Adrenal gland (tissue), 5 donors: ENCODE results near the gene PHOSPHO1.

Experiments used
- POLR2A ChIP-seq, 2 donors: fragments of 450-650 bp; IDR thresholded peaks; one replicate each; pipeline ENCODE4 v1.6.1; 2017; ENCODE audit warnings: antibody characterized with exemption in 2 of 2, mild to moderate bottlenecking in 2 of 2, moderate library complexity in 1 of 2
- TF ChIP-seq, protein P1 (sequence below), 6 experiments: fragments of 450-650 bp in 4 of 6; fragments of 200-600 bp in 2 of 6; sonication (generic) in 1 of 6; IDR thresholded peaks; 1 replicate in 5 of 6; 2 replicates in 1 of 6; pipeline versions ENCODE4 v1.5.1 to v1.8.0; 2016 to 2021; ENCODE audit warnings: antibody characterized with exemption in 6 of 6, mild to moderate bottlenecking in 2 of 6, moderate library complexity in 1 of 6
- donor health status: DM: no; HTN: no; CAD: no.

DNA sequence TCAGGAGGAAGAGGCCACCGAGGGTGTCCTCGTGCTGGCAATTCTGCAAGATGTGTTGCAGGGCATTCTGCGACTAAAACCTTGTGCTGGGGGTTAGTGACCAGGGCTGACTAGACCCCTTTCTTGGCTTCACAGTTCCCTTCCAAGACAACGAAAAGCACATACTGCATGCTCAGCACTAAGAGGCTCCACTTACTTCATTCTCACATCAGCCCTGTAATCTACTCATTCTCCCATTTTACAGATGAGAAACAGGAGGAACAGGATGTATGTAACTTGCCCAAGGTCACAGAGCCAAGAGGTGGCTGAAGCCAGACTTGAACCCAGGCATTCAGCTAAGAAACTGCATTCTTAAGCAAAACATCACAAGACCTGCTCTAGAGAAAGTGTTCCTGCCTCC, 5.3 kb upstream of the PHOSPHO1 start:
- TF ChIP-seq, protein P1, sequence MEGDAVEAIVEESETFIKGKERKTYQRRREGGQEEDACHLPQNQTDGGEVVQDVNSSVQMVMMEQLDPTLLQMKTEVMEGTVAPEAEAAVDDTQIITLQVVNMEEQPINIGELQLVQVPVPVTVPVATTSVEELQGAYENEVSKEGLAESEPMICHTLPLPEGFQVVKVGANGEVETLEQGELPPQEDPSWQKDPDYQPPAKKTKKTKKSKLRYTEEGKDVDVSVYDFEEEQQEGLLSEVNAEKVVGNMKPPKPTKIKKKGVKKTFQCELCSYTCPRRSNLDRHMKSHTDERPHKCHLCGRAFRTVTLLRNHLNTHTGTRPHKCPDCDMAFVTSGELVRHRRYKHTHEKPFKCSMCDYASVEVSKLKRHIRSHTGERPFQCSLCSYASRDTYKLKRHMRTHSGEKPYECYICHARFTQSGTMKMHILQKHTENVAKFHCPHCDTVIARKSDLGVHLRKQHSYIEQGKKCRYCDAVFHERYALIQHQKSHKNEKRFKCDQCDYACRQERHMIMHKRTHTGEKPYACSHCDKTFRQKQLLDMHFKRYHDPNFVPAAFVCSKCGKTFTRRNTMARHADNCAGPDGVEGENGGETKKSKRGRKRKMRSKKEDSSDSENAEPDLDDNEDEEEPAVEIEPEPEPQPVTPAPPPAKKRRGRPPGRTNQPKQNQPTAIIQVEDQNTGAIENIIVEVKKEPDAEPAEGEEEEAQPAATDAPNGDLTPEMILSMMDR (IDR thresholded peaks at IDR 0.05) = no peak
- no peak for TF ChIP-seq POLR2A (IDR thresholded peaks at IDR 0.05)
